ENCODE measurements around the gene UBTD2. TPM values are rescaled to one million over a fixed set of nuclear protein-coding genes. Genes with fewer than 3 reads are reported as not detected.

Gene UBTD2
- total and polyA plus RNA-seq, 2 of the 4 experiments (the other 2 are of a cell fraction), result 11.2 to 20.6 TPM

- H3K27me3 ChIP-seq (ENCODE audit: control insufficient read depth, insufficient read depth, low read length), result no peaks in the 10 kb centered on the region
- H3K18ac ChIP-seq (ENCODE audit: low read depth, low read length), result no peak overlapping the region
- no peak overlapping the region for H2BK120ac ChIP-seq (ENCODE audit: low read depth, low read length)
- H4K8ac ChIP-seq (ENCODE audit: low read depth in 2 of 2, low read length in 2 of 2), result no peak overlapping the region
- peaks cover 1% of the 10 kb centered on the region; the same call in 1 of the 2 replicates for H3K36me3 ChIP-seq (ENCODE audit: control insufficient read depth, insufficient read depth, low read length)
- no peak overlapping the region for H2BK5ac ChIP-seq (ENCODE audit: low read depth, low read length, poor library complexity, severe bottlenecking)
- H2AK9ac ChIP-seq (replicated peaks; ENCODE audit: low read depth, low read length, poor library complexity), result no peak overlapping the region
- peaks cover 36 to 64% of the 10 kb centered on the region in 2 experiments for H3K79me1 ChIP-seq (ENCODE audit: low read depth in 1 of 2, low read length in 2 of 2)
- no peak overlapping the region for H3K9ac ChIP-seq (ENCODE audit: low read depth, low read length)
- H4K5ac ChIP-seq (ENCODE audit: low read depth, low read length), result no peak overlapping the region
- no peak overlapping the region for H2BK15ac ChIP-seq (ENCODE audit: low read depth, low read length)
- H3K4me2 ChIP-seq (ENCODE audit: low read depth, low read length), result no peak overlapping the region
- H4K91ac ChIP-seq (ENCODE audit: insufficient read depth, low read depth, low read length), result no peak overlapping the region
- no peak overlapping the region for H3K4me3 ChIP-seq (ENCODE audit: insufficient read depth, low read depth, low read length)
- no peak overlapping the region for H2AFZ ChIP-seq (replicated peaks; ENCODE audit: low read length, poor library complexity)
- no CpG with 5 or more reads among the region's 4 CpGs for WGBS, 2 experiments (ENCODE audit: extremely low coverage in 2 of 2, insufficient read length in 1 of 2)
- H3K23ac ChIP-seq (ENCODE audit: low read depth, low read length), result no peak overlapping the region
- H3K56ac ChIP-seq (ENCODE audit: extremely low read depth, insufficient read depth, low read length), result no peak overlapping the region
- TF ChIP-seq CHD1 (IDR thresholded peaks at IDR 0.05; ENCODE audit: low read depth, low read length) (no peak), RCOR1 (IDR thresholded peaks at IDR 0.05; ENCODE audit: insufficient replicate concordance, low read length) (no peak), FOS (IDR thresholded peaks at IDR 0.05; ENCODE audit: low read depth, low read length) (no peak), RFX5 (IDR thresholded peaks at IDR 0.05; ENCODE audit: low read depth, low read length) (no peak), MAFK (IDR thresholded peaks at IDR 0.05; ENCODE audit: low read depth, low read length) (no peak), POLR2A (IDR thresholded peaks at IDR 0.05; ENCODE audit: low read depth, low read length) (no peak), SMC3 (IDR thresholded peaks at IDR 0.05; ENCODE audit: low read depth, low read length) (no peak), NFE2L2 (IDR thresholded peaks at IDR 0.05; ENCODE audit: low read depth, low read length) (no peak), MAZ (IDR thresholded peaks at IDR 0.05; ENCODE audit: borderline replicate concordance, low read depth, low read length) (no peak), USF2 (IDR thresholded peaks at IDR 0.05; ENCODE audit: low read depth, low read length) (no peak), ELK1 (IDR thresholded peaks at IDR 0.05; ENCODE audit: borderline replicate concordance, low read depth, low read length) (no peak), MXI1 (IDR thresholded peaks at IDR 0.05; ENCODE audit: borderline replicate concordance, low read depth, low read length) (no peak), CEBPB (IDR thresholded peaks at IDR 0.05; ENCODE audit: low read depth, low read length) (no peak), BHLHE40 (IDR thresholded peaks at IDR 0.05; ENCODE audit: low read depth, low read length) (no peak), RAD21 (IDR thresholded peaks at IDR 0.05; ENCODE audit: low read length) (no peak)
- intact Hi-C loops (cut with micrococcal nuclease), result no loop called here
- no TSS peak for BruUV-seq (replicated peaks)
- H3K4ac ChIP-seq (ENCODE audit: low read depth, low read length), result no peak overlapping the region
- H3K9me3 ChIP-seq (ENCODE audit: control insufficient read depth, insufficient read depth, low read length), result no peaks in the 10 kb centered on the region
- H2BK20ac ChIP-seq (ENCODE audit: low read depth, low read length), result no peak overlapping the region
- ChIA-PET CTCF (no interaction called here), POLR2A (ENCODE audit: unreplicated experiment) (no interaction called here)
- peaks cover 2% of the 10 kb centered on the region; the same call in 1 of the 2 replicates for H3K9me1 ChIP-seq (ENCODE audit: insufficient read depth, low read length)
- in situ Hi-C loops (cut with MboI; ENCODE audit: low sequenced_read_pairs), result no loop called here
- H4K20me1 ChIP-seq (ENCODE audit: insufficient read depth, low read length), result peaks cover 66% of the 10 kb centered on the region
- peaks cover 7% of the 10 kb centered on the region for H3K4me1 ChIP-seq (ENCODE audit: control insufficient read depth, insufficient read depth, low read length)
- H2AK5ac ChIP-seq (ENCODE audit: low read depth, low read length), result no peak overlapping the region
- DNase-seq (no peak), ATAC-seq (ENCODE audit: low read depth) (peak; percentile 45; the same call in 1 of the 2 replicates)
- H3K27ac ChIP-seq (ENCODE audit: insufficient read depth, low read length), result no peak overlapping the region
- dilution Hi-C loops (cut with HindIII; ENCODE audit: low sequenced_read_pairs, unreplicated experiment), result no loop called here
- H3K14ac ChIP-seq (replicated peaks; ENCODE audit: low read depth, low read length), result no peak overlapping the region
Observed at GRCh38 chr5:172264815-172265395, 18.7 kb downstream of the UBTD2 start.
